K562 (cell line): ENCODE results near the gene KLF13.

ENCODE experiments used
- KDM1A ChIP-seq, 2 experiments: fragments of 450-650 bp; IDR thresholded peaks; 2 replicates each; pipeline ENCODE4 v1.6.1; 2016; ENCODE audit warnings: mild to moderate bottlenecking in 2 of 2
- POLR2AphosphoS5 ChIP-seq: IDR thresholded peaks from 2 replicates; pipeline ENCODE4 v1.6.1; 2011; ENCODE audit warnings: mild to moderate bottlenecking, low read depth, low read length, moderate library complexity; ENCODE audit not compliant: control insufficient read depth, insufficient read depth
- VEZF1 ChIP-seq: fragments of 200-800 bp; sonication (Bioruptor generic); IDR thresholded peaks from 2 replicates; pipeline ENCODE4 v1.6.1; 2017; ENCODE audit warnings: missing genetic modification characterization, missing compliant biosample characterization
- ZNF143 ChIP-seq: sonication (generic); formaldehyde crosslinking; IDR thresholded peaks from 2 replicates; pipeline ENCODE4 v1.9.0; 2022; ENCODE audit warnings: mild to moderate bottlenecking, missing genetic modification reagents

GRCh38 chr15:31390777-31391486, 64.3 kb downstream of the KLF13 start:
- no peak for TF ChIP-seq POLR2AphosphoS5
- no peak for TF ChIP-seq ZNF143 (CRISPR knock-in tag)
- TF ChIP-seq VEZF1 (CRISPR knock-in tag), result no peak
- TF ChIP-seq KDM1A (IDR thresholded peaks at IDR 0.05), result no peak
